ENCODE results near the gene KCNH6.

The KCNH6 gene

GRCh38 chr17:63523253-63523855 is at the start of gene KCNH6:
TSS of gene KCNH6 (plus strand) at chr17:63523358. CDS start at chr17:63523414, 56 bp downstream.
- no peak for DNase-seq

- DNase-seq = no peak
Observed at GRCh38 chr17:63474174-63474573, 49.0 kb upstream of the KCNH6 start.

- no peak for DNase-seq
Observed at GRCh38 chr17:63474586-63475460, 48.3 kb upstream of the KCNH6 start.

GRCh38 chr17:63475491-63476412 is 47.4 kb upstream of the KCNH6 start:
- DNase-seq = no peak

GRCh38 chr17:63476459-63476853 is 46.7 kb upstream of the KCNH6 start:
- DNase-seq = no peak

GRCh38 chr17:63476854-63477479 is 46.2 kb upstream of the KCNH6 start, which contains the start of gene ACE:
TSS of gene ACE (plus strand) at chr17:63477061. CDS start at chr17:63477095, 34 bp downstream.
- DNase-seq = peak; percentile 29

- no peak for DNase-seq
Observed at GRCh38 chr17:63477480-63478440, 45.4 kb upstream of the KCNH6 start.

GRCh38 chr17:63478814-63479494 is 44.2 kb upstream of the KCNH6 start:
- DNase-seq = peak; percentile 71

- no peak for DNase-seq
Observed at GRCh38 chr17:63479495-63480184, 43.5 kb upstream of the KCNH6 start.

- no peak for DNase-seq
Observed at GRCh38 chr17:63480192-63480784, 42.9 kb upstream of the KCNH6 start.

- no peak for DNase-seq
Observed at GRCh38 chr17:63480826-63481487, 42.2 kb upstream of the KCNH6 start.

- no peak for DNase-seq
Observed at GRCh38 chr17:63481488-63481870, 41.7 kb upstream of the KCNH6 start.

GRCh38 chr17:63482509-63482908 is 40.6 kb upstream of the KCNH6 start:
- DNase-seq = no peak

- no peak for DNase-seq
Observed at GRCh38 chr17:63483038-63483437, 40.1 kb upstream of the KCNH6 start.

- DNase-seq = no peak
Observed at GRCh38 chr17:63483655-63484575, 39.2 kb upstream of the KCNH6 start.

GRCh38 chr17:63486317-63487013 is 36.7 kb upstream of the KCNH6 start:
- DNase-seq = no peak

GRCh38 chr17:63487014-63487339 is 36.2 kb upstream of the KCNH6 start:
- no peak for DNase-seq

GRCh38 chr17:63488851-63489250 is 34.3 kb upstream of the KCNH6 start:
- no peak for DNase-seq

Measured in stimulated activated CD4-positive, alpha-beta T cell treated with anti-CD3 and anti-CD28 coated beads, Interleukin-12 subunit alpha, Interleukin-12 subunit beta, amount 100 ng/mL, for 4 hours (primary cell).